A673 (cell line): Measurements from ENCODE around the gene TRIP10. TPM values are rescaled to one million over a fixed set of nuclear protein-coding genes. Genes with fewer than 3 reads are reported as not detected.
"Not testable (repeated sequence)": the region's sequence is repeated elsewhere in the genome, so short reads cannot be mapped to it uniquely, and the experiment has no call there.

Source experiments
- BruUV-seq: library from RNA; stranded (reverse); fragments of 400-500 nt; replicated peaks from 2 replicates; lab custom pipeline; 2021; lab: Mats Ljungman, UMichigan
- CTCF ChIA-PET: fragments of 300-600 bp; sonication (Branson Sonifier 250); formaldehyde crosslinking; loops from one replicate; lab custom pipeline; 2022; ENCODE audit warnings: antibody characterized with exemption; lab: Charles Lee
- POLR2A ChIA-PET: fragments of 300-600 bp; sonication (Branson Sonifier 250); formaldehyde crosslinking; loops from one replicate; lab custom pipeline; 2022; ENCODE audit warnings: antibody characterized with exemption; ENCODE audit not compliant: low non-redundant PET; lab: Charles Lee
- DNase-seq: peaks from one replicate; pipeline ENCODE4 v3.0.0-alpha.2; 2015; ENCODE audit warnings: low spot score
- H3K27ac ChIP-seq: fragments of 200-600 bp; sonication (generic); 2 replicates; pipeline ENCODE4 v1.5.1; 2016; ENCODE audit warnings: mixed run types, low read depth, mild to moderate bottlenecking, mixed read lengths, antibody characterized with exemption, low read length; ENCODE audit not compliant: poor library complexity, severe bottlenecking
- H3K27me3 ChIP-seq: fragments of 200-600 bp; sonication (generic); replicated peaks from 2 replicates; pipeline ENCODE4 v1.6.1; 2017; ENCODE audit warnings: mixed run types, low read depth, mild to moderate bottlenecking, mixed read lengths, antibody characterized with exemption, low read length; ENCODE audit not compliant: insufficient read depth, poor library complexity
- H3K36me3 ChIP-seq: fragments of 200-600 bp; sonication (generic); 2 replicates; pipeline ENCODE4 v1.6.1; 2016; ENCODE audit warnings: mixed run types, mild to moderate bottlenecking, mixed read lengths, antibody characterized with exemption, low read length; ENCODE audit not compliant: insufficient read depth, poor library complexity, severe bottlenecking
- H3K4me1 ChIP-seq: fragments of 200-600 bp; sonication (generic); 2 replicates; pipeline ENCODE4 v1.6.1; 2017; ENCODE audit warnings: mixed run types, mild to moderate bottlenecking, mixed read lengths, antibody characterized with exemption, low read length; ENCODE audit not compliant: insufficient read depth, poor library complexity, severe bottlenecking
- H3K4me3 ChIP-seq: fragments of 200-600 bp; sonication (generic); 2 replicates; pipeline ENCODE4 v1.5.1; 2016; ENCODE audit warnings: low read depth, mixed run types, mild to moderate bottlenecking, mixed read lengths, low read length; ENCODE audit not compliant: poor library complexity, severe bottlenecking
- H3K9me3 ChIP-seq: fragments of 200-600 bp; sonication (generic); 2 replicates; pipeline ENCODE4 v1.6.1; 2016; ENCODE audit warnings: mixed run types, low read depth, mild to moderate bottlenecking, mixed read lengths, antibody characterized with exemption, low read length; ENCODE audit not compliant: poor library complexity, severe bottlenecking
- EZH2 ChIP-seq: fragments of 200-600 bp; sonication (generic); IDR thresholded peaks from 2 replicates; pipeline ENCODE4 v1.6.1; 2017; ENCODE audit warnings: borderline replicate concordance, low read depth, mild to moderate bottlenecking, mixed read lengths, antibody characterized with exemption, low read length; ENCODE audit not compliant: poor library complexity, severe bottlenecking
- intact Hi-C: fragments of 100-400 bp; cut with micrococcal nuclease; formaldehyde crosslinking; loops from one replicate; pipeline ENCODE4 v1.10.0; 2022; ENCODE audit not compliant: unreplicated experiment
- total RNA-seq: library from RNA; stranded (reverse); gene quantifications from 2 replicates; pipeline ENCODE4 v1.2.3, GENCODE V29; 2021
- TF ChIP-seq, protein P1 (sequence below): fragments of 300-800, 200-600 bp; sonication (generic); conservative IDR thresholded peaks from 2 replicates; pipeline ENCODE4 v1.5.1; 2017; ENCODE audit warnings: low read depth, mild to moderate bottlenecking, antibody characterized with exemption, low read length, moderate library complexity, mixed read lengths

The TRIP10 gene
- total RNA-seq, 1 experiment from 2014 or later, result 70.2 TPM

DNA sequence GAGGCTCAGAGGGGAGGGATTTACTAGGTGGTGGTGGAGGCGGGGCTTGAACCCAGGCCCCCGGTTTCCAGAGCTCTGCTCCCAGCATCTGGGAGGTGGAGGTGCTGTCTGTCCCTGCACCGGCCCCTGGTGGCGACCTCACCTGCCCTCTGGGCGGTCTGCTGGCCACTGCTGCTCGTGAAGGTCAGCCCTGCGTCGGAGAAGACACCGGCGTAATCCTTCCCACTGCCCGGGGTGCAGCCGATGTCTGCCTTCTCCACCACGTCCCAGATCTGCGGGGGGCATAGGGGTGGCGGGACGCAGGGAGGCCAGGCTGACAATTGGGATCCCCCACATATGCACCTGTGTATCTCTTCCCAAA, 31.8 kb upstream of the TRIP10 start:
- H3K4me1 ChIP-seq, result no peaks in the 10 kb centered on the region
- H3K9me3 ChIP-seq, result no peaks in the 10 kb centered on the region
- H3K36me3 ChIP-seq, result no peaks in the 10 kb centered on the region
- BruUV-seq, result no TSS peak
- H3K27me3 ChIP-seq, result peaks cover 4% of the 10 kb centered on the region
- no peak for TF ChIP-seq EZH2
- TF ChIP-seq, protein P1, sequence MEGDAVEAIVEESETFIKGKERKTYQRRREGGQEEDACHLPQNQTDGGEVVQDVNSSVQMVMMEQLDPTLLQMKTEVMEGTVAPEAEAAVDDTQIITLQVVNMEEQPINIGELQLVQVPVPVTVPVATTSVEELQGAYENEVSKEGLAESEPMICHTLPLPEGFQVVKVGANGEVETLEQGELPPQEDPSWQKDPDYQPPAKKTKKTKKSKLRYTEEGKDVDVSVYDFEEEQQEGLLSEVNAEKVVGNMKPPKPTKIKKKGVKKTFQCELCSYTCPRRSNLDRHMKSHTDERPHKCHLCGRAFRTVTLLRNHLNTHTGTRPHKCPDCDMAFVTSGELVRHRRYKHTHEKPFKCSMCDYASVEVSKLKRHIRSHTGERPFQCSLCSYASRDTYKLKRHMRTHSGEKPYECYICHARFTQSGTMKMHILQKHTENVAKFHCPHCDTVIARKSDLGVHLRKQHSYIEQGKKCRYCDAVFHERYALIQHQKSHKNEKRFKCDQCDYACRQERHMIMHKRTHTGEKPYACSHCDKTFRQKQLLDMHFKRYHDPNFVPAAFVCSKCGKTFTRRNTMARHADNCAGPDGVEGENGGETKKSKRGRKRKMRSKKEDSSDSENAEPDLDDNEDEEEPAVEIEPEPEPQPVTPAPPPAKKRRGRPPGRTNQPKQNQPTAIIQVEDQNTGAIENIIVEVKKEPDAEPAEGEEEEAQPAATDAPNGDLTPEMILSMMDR, result no peak
- H3K27ac ChIP-seq, result no peak overlapping the region
- no peak overlapping the region for H3K4me3 ChIP-seq
- CTCF ChIA-PET, result no interaction called here
- intact Hi-C loops, result no loop called here
- POLR2A ChIA-PET, result no interaction called here
- DNase-seq, result no peak

DNA sequence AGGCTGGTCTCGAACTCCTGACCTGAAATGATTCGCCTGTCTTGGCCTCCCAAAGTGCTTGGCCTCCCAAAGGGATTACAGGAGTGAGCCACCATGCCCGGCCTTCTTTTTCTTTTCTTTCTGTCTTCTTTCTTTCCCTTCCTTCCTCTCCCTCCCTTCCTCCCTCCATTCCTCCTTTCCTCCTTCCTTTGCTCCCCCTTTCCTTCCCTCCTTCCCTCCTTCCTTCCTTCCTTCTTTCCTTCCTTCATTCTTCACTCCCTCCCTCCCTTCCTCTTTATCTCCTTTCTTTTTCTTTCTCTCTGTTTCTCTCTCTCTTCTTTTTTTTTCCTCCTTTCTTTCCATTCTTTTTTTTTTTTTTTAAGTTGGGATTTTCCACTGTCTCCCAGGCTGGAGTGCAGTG, 31.1 kb upstream of the TRIP10 start:
- no peaks in the 10 kb centered on the region for H3K4me1 ChIP-seq
- peaks cover 4% of the 10 kb centered on the region for H3K27me3 ChIP-seq
- BruUV-seq, result no TSS peak
- no peak for DNase-seq
- H3K4me3 ChIP-seq, result no peak overlapping the region
- no peaks in the 10 kb centered on the region for H3K36me3 ChIP-seq
- ChIA-PET POLR2A (no interaction called here), CTCF (no interaction called here)
- intact Hi-C loops, result no loop called here
- TF ChIP-seq EZH2, result no peak
- TF ChIP-seq, protein P1, result no peak
- H3K9me3 ChIP-seq, result no peaks in the 10 kb centered on the region
- no peak overlapping the region for H3K27ac ChIP-seq

DNA sequence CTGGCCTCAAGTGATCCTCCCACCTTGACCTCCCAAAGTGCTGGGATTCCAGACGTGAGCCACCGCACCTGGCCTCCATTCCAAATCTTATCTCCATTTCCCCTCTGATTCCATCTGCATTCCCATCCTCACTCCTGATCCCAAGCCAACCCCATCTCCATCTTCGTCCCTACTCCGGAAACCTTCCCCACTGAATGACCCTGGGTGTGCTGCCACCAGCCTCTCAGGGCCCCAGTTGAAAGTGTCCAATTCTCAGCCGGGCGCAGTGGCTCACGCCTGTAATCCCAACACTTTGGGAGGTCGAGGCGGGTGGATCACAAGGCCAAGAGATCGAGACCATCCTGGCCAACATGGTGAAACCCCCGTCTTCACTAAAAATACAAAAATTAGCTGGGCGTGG, 30.6 kb upstream of the TRIP10 start:
- H3K4me1 ChIP-seq, H3K36me3 ChIP-seq, CTCF ChIA-PET, H3K27ac ChIP-seq, H3K9me3 ChIP-seq, BruUV-seq, H3K4me3 ChIP-seq, DNase-seq, H3K27me3 ChIP-seq, intact Hi-C loops, POLR2A ChIA-PET: not testable (repeated sequence)

DNA sequence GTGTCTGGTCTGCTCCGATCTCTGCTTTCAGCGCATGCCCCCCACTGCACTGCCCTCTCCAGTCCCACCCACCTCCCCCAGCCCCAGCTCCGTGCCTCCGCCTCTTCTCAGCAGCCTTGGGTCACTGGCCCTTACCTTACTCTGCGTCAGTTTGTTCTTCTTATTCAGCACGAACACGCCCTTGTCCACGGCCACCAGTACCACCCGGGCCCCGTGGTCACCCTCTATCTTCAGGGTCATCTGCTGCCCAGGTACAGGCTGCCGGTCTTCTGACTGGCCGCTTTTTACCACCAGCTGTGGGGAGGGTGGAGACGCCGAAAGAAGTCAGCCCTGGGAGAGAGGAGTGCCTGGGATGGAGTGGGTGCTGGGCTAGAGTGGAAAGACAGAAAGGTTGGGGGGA, 29.9 kb upstream of the TRIP10 start:
- intact Hi-C loops, result no loop called here
- no TSS peak for BruUV-seq
- Histone ChIP-seq H3K4me3 (no peak overlapping the region), H3K4me1 (no peaks in the 10 kb centered on the region), H3K36me3 (no peaks in the 10 kb centered on the region), H3K9me3 (no peaks in the 10 kb centered on the region), H3K27me3 (peaks cover 4% of the 10 kb centered on the region), H3K27ac (no peak overlapping the region)
- DNase-seq, result no peak
- no peak for TF ChIP-seq EZH2
- TF ChIP-seq, protein P1, result no peak
- CTCF ChIA-PET, result no interaction called here
- POLR2A ChIA-PET, result no interaction called here
